HEK293T (cell line): ENCODE results near the gene CORO2A.
"Not testable (repeated sequence)": the region's sequence is repeated elsewhere in the genome, so short reads cannot be mapped to it uniquely, and the experiment has no call there.

Source experiments
- CTCF ChIA-PET: fragments of 350-600 bp; formaldehyde crosslinking; extraction: SDS; loops from one replicate; lab custom pipeline; 2021; ENCODE audit warnings: antibody characterized with exemption, inconsistent platforms; lab: Yijun Ruan, JAX
- POLR2A ChIA-PET: fragments of 350-600 bp; formaldehyde crosslinking; extraction: SDS; loops from one replicate; lab custom pipeline; 2020; ENCODE audit warnings: antibody characterized with exemption, inconsistent platforms; lab: Yijun Ruan, JAX
- DNase-seq: peaks from one replicate; pipeline ENCODE4 v3.0.0; 2012; ENCODE audit warnings: mixed read lengths; ENCODE audit errors: extremely low spot score
- ARNT ChIP-seq: fragments of 450-650 bp; IDR thresholded peaks from 2 replicates; pipeline ENCODE4 v1.6.1; 2017; ENCODE audit warnings: mild to moderate bottlenecking
- BHLHE40 ChIP-seq: fragments of 450-650 bp; IDR thresholded peaks from 2 replicates; pipeline ENCODE4 v1.6.1; 2016; ENCODE audit warnings: mild to moderate bottlenecking, moderate library complexity, borderline replicate concordance
- CTBP1 ChIP-seq: fragments of 450-650 bp; IDR thresholded peaks from 2 replicates; pipeline ENCODE4 v1.6.1; 2016; ENCODE audit warnings: borderline replicate concordance
- ELF4 ChIP-seq: fragments of 450-650 bp; IDR thresholded peaks from 2 replicates; pipeline ENCODE4 v1.6.1; 2017; ENCODE audit warnings: antibody characterized with exemption
- FOXA1 ChIP-seq: fragments of 450-650 bp; IDR thresholded peaks from 2 replicates; pipeline ENCODE4 v1.6.1; 2016; ENCODE audit warnings: mild to moderate bottlenecking
- FOXK2 ChIP-seq: fragments of 450-650 bp; IDR thresholded peaks from 2 replicates; pipeline ENCODE4 v1.6.1; 2016; ENCODE audit warnings: mild to moderate bottlenecking
- FOXM1 ChIP-seq: fragments of 450-650 bp; IDR thresholded peaks from 2 replicates; pipeline ENCODE4 v1.6.1; 2017; ENCODE audit warnings: mild to moderate bottlenecking, borderline replicate concordance
- HDGF ChIP-seq: fragments of 450-650 bp; IDR thresholded peaks from 2 replicates; pipeline ENCODE4 v1.6.1; 2017; ENCODE audit warnings: antibody characterized with exemption, borderline replicate concordance
- L3MBTL2 ChIP-seq: fragments of 450-650 bp; conservative IDR thresholded peaks from 2 replicates; pipeline ENCODE4 v1.6.1; 2016; ENCODE audit warnings: mild to moderate bottlenecking
- LEF1 ChIP-seq: fragments of 450-650 bp; IDR thresholded peaks from 2 replicates; pipeline ENCODE4 v1.6.1; 2017; ENCODE audit warnings: mild to moderate bottlenecking, borderline replicate concordance
- NFRKB ChIP-seq: fragments of 450-650 bp; IDR thresholded peaks from 2 replicates; pipeline ENCODE4 v1.6.1; 2016; ENCODE audit warnings: mild to moderate bottlenecking, moderate library complexity
- PKNOX1 ChIP-seq: fragments of 450-650 bp; IDR thresholded peaks from 2 replicates; pipeline ENCODE4 v1.6.1; 2016
- SP1 ChIP-seq: fragments of 450-650 bp; IDR thresholded peaks from 2 replicates; pipeline ENCODE4 v1.6.1; 2017
- SUZ12 ChIP-seq: fragments of 450-650 bp; IDR thresholded peaks from 2 replicates; pipeline ENCODE4 v1.6.1; 2016; ENCODE audit warnings: mild to moderate bottlenecking
- TARDBP ChIP-seq: fragments of 450-650 bp; IDR thresholded peaks from 2 replicates; pipeline ENCODE4 v1.6.1; 2016
- ZNF384 ChIP-seq: fragments of 450-650 bp; IDR thresholded peaks from 2 replicates; pipeline ENCODE4 v1.6.1; 2016

Gene CORO2A

GRCh38 chr9:98083061-98083501 lies 109.4 kb downstream of the CORO2A start:
- no peak for TF ChIP-seq FOXA1
- no peak for TF ChIP-seq CTBP1
- TF ChIP-seq PKNOX1: no peak
- TF ChIP-seq L3MBTL2: no peak
- TF ChIP-seq SP1: no peak
- no peak for TF ChIP-seq FOXK2
- ChIA-PET CTCF (no interaction called here), POLR2A (no interaction called here)
- DNase-seq: no peak

GRCh38 chr9:98081477-98082219 lies 110.8 kb downstream of the CORO2A start:
- CTCF ChIA-PET: no interaction called here
- TF ChIP-seq PKNOX1 (no peak), LEF1 (no peak), CTBP1 (no peak), FOXM1 (no peak), ARNT (no peak), TARDBP (no peak), SUZ12 (no peak), FOXA1 (no peak), BHLHE40 (no peak), HDGF (no peak), ELF4 (no peak)

GRCh38 chr9:98080780-98081179 lies 111.7 kb downstream of the CORO2A start:
- DNase-seq: no peak
- ChIA-PET POLR2A (no interaction called here), CTCF (no interaction called here)
- no peak for TF ChIP-seq SP1
- TF ChIP-seq LEF1: no peak
- no peak for TF ChIP-seq FOXM1
- TF ChIP-seq FOXK2: no peak
- no peak for TF ChIP-seq CTBP1
- no peak for TF ChIP-seq L3MBTL2
- no peak for TF ChIP-seq TARDBP
- TF ChIP-seq NFRKB: no peak
- no peak for TF ChIP-seq HDGF
- TF ChIP-seq SUZ12: no peak
- no peak for TF ChIP-seq PKNOX1
- no peak for TF ChIP-seq ARNT
- TF ChIP-seq FOXA1: no peak
- TF ChIP-seq BHLHE40: no peak
- no peak for TF ChIP-seq ELF4
- no peak for TF ChIP-seq ZNF384

More at GRCh38 chr9:98081477-98082219, 110.8 kb downstream of the CORO2A start:
- DNase-seq: no peak
- POLR2A ChIA-PET: no interaction called here

- no peak for TF ChIP-seq SUZ12
- no peak for TF ChIP-seq CTBP1
- TF ChIP-seq ZNF384: no peak
- no peak for TF ChIP-seq NFRKB
- TF ChIP-seq SP1: no peak
- no peak for TF ChIP-seq PKNOX1
- TF ChIP-seq LEF1: no peak
- no peak for TF ChIP-seq ELF4
- no peak for TF ChIP-seq L3MBTL2
- no peak for TF ChIP-seq ARNT
- no peak for TF ChIP-seq TARDBP
- TF ChIP-seq FOXA1: no peak
- TF ChIP-seq BHLHE40: no peak
- no peak for TF ChIP-seq FOXM1
- TF ChIP-seq FOXK2: no peak
- no peak for TF ChIP-seq HDGF
- no peak for DNase-seq
- ChIA-PET POLR2A (no interaction called here), CTCF (no interaction called here)
Observed at GRCh38 chr9:98080326-98080725, 112.1 kb downstream of the CORO2A start.

GRCh38 chr9:98078895-98079294 lies 113.5 kb downstream of the CORO2A start:
- ChIA-PET CTCF (interaction anchor here (0.6 kb wide), 1 partner anchor 30 kb away, joined by 3 read pairs; no protein-coding TSS in a partner anchor), POLR2A (no interaction called here)
- no peak for TF ChIP-seq NFRKB
- TF ChIP-seq LEF1: no peak
- TF ChIP-seq SUZ12: no peak
- no peak for TF ChIP-seq ELF4
- TF ChIP-seq FOXK2: no peak
- no peak for TF ChIP-seq PKNOX1
- no peak for TF ChIP-seq FOXA1
- no peak for TF ChIP-seq TARDBP
- no peak for DNase-seq

- POLR2A ChIA-PET, DNase-seq, CTCF ChIA-PET: not testable (repeated sequence)
Observed at GRCh38 chr9:98076514-98076890, 115.9 kb downstream of the CORO2A start.
